Naive B cell (primary cell): ENCODE results near the gene DOCK4. TPM values are rescaled to one million over a fixed set of nuclear protein-coding genes. Genes with fewer than 3 reads are reported as not detected.

Experiments used
- ATAC-seq, 2 donors: fragments of 150-1000 bp; cut with Tn5 transposase; 2 replicates each; pipeline ENCODE4 v1.10.0; 2021; ENCODE audit warnings: low read depth in 2 of 2, mild to moderate bottlenecking in 2 of 2, moderate library complexity in 2 of 2
- DNase-seq: peaks from one replicate; pipeline ENCODE4 v3.0.0; 2022
- H3K27ac Mint-ChIP-seq, 6 donors: one replicate each; pipeline ENCODE4 v1.8.0; 2020 to 2022; ENCODE audit warnings: mild to moderate bottlenecking in 6 of 6, mixed read lengths in 6 of 6, moderate library complexity in 5 of 6, inconsistent platforms in 2 of 6
- H3K27me3 Mint-ChIP-seq, 3 donors: one replicate each; pipeline ENCODE4 v1.8.0; 2021 to 2022; ENCODE audit warnings: mixed read lengths in 3 of 3, mild to moderate bottlenecking in 1 of 3
- H3K36me3 Mint-ChIP-seq, 2 donors: one replicate each; pipeline ENCODE4 v1.8.0; 2020 to 2022; ENCODE audit warnings: mixed read lengths in 2 of 2, inconsistent platforms in 1 of 2, mild to moderate bottlenecking in 1 of 2
- H3K4me1 Mint-ChIP-seq, 3 donors: one replicate each; pipeline ENCODE4 v1.8.0; 2020 to 2022; ENCODE audit warnings: mixed read lengths in 3 of 3, inconsistent platforms in 1 of 3, mild to moderate bottlenecking in 1 of 3, moderate library complexity in 1 of 3
- H3K4me3 Mint-ChIP-seq, 8 donors: one replicate each; pipeline ENCODE4 v1.8.0; 2020 to 2022; ENCODE audit warnings: mild to moderate bottlenecking in 8 of 8, mixed read lengths in 8 of 8, moderate library complexity in 8 of 8, inconsistent platforms in 2 of 8
- H3K9me3 Mint-ChIP-seq, 7 donors: one replicate each; pipeline ENCODE4 v1.8.0; 2020 to 2022; ENCODE audit warnings: mixed read lengths in 7 of 7, mild to moderate bottlenecking in 5 of 7, inconsistent platforms in 2 of 7, moderate library complexity in 1 of 7
- polyA plus RNA-seq, 6 donors: library from polyadenylated mRNA; unstranded; fragments of 300-500 nt; fragmentation: Illumina TruSeq; gene quantifications; one replicate each; pipeline ENCODE4 v1.2.3, GENCODE V29; 2021; ENCODE audit warnings: low read depth in 6 of 6

DOCK4 gene
- polyA plus RNA-seq, 6 donors from 2014 or later, result 0.16 to 0.55 (median 0.28) TPM; not detected in 3

DNA sequence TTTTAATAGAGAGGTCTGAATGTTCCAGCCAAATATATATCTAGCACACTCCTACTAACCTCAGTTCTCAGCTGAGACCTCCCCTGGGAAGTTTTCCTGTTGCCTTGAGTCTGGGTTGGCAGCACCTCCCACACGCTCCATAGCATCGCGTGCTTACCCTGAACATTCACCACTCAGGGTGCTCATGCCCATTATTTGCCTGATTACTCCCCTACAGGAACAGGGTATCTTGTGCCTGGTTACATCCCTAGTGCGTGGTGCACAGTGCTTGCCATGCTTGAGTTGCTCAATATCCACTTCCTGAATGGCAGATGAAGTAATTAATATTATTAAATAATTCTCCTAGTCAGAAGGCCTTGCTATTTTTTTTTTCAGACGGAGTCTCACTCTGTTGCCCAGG is 374.0 kb downstream of the DOCK4 start:
- H3K27me3 Mint-ChIP-seq, result no peaks in the 10 kb centered on the region
- no peaks in the 10 kb centered on the region for H3K36me3 Mint-ChIP-seq
- H3K4me1 Mint-ChIP-seq, result no peaks in the 10 kb centered on the region
- H3K27ac Mint-ChIP-seq, result no peak overlapping the region
- no peak for DNase-seq
- no peak overlapping the region for H3K4me3 Mint-ChIP-seq
- ATAC-seq, result no peak
- H3K9me3 Mint-ChIP-seq, result peaks cover 0 to 11% (median 4%) of the 10 kb centered on the region in 7 donors

DNA sequence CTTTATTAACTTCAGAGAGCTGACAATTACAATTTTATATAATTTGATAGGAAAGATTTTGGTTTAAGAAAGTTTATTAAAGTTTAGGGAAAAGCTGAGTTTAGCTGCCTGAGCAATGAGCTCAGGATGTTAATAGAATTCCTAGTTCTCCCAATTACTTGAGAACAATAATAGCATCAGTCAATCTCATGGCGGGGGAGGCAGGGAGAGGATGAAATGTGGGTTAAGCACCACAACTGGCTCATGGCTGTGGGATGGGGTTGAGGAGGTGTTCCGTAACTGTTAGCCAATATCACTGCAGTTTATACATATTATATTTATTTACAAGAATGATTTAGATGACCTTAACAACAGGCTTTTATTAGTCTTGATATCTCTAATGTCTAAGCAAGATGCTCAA is 377.0 kb downstream of the DOCK4 start:
- H3K27ac Mint-ChIP-seq, result no peak overlapping the region
- DNase-seq (no peak), ATAC-seq (no peak)
- peaks cover 0 to 11% (median 4%) of the 10 kb centered on the region in 7 donors for H3K9me3 Mint-ChIP-seq
- H3K27me3 Mint-ChIP-seq, result no peaks in the 10 kb centered on the region
- H3K36me3 Mint-ChIP-seq, result no peaks in the 10 kb centered on the region
- no peak overlapping the region for H3K4me3 Mint-ChIP-seq
- no peaks in the 10 kb centered on the region for H3K4me1 Mint-ChIP-seq

GRCh38 chr7:111827863-111828504 is 378.2 kb downstream of the DOCK4 start:
- Mint-ChIP-seq H3K4me3 (no peak overlapping the region), H3K4me1 (no peaks in the 10 kb centered on the region), H3K36me3 (no peaks in the 10 kb centered on the region), H3K27ac (no peak overlapping the region), H3K27me3 (no peaks in the 10 kb centered on the region), H3K9me3 (peaks cover 0 to 11% (median 4%) of the 10 kb centered on the region in 7 donors)
- DNase-seq (no peak), ATAC-seq (no peak)

- Mint-ChIP-seq H3K27me3 (no peaks in the 10 kb centered on the region), H3K36me3 (no peaks in the 10 kb centered on the region), H3K4me3 (no peak overlapping the region), H3K9me3 (peaks cover 0 to 10% (median 0%) of the 10 kb centered on the region in 7 donors), H3K4me1 (no peaks in the 10 kb centered on the region), H3K27ac (no peak overlapping the region)
- ATAC-seq (no peak), DNase-seq (no peak)
Observed at GRCh38 chr7:111825046-111825445, 381.2 kb downstream of the DOCK4 start.

DNA sequence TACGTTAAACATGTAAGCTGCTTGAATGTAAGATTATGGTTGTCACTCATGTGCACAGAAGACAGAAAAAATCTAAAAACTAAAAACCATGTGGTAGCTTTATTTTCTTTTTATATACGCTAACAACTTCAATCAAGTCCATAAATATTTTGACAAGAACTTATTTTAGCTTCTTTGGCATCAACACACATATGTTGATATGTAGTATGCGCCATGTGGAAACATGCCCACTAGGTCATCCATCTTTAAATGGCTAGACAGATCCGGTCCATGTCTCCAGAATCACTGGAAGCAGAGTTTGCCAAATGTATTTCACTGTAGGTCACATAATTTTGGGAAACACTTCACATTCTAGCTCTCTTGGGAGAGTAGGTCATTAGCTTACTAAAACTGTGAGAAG is 382.4 kb downstream of the DOCK4 start:
- Mint-ChIP-seq H3K27me3 (no peaks in the 10 kb centered on the region), H3K27ac (no peak overlapping the region), H3K9me3 (peaks cover 0 to 10% (median 0%) of the 10 kb centered on the region in 7 donors), H3K4me3 (no peak overlapping the region), H3K4me1 (no peaks in the 10 kb centered on the region), H3K36me3 (no peaks in the 10 kb centered on the region)
- DNase-seq (no peak), ATAC-seq (no peak)

GRCh38 chr7:111821046-111821445 is 385.2 kb downstream of the DOCK4 start:
- DNase-seq, result no peak
- H3K36me3 Mint-ChIP-seq, result no peaks in the 10 kb centered on the region
- no peak overlapping the region for H3K4me3 Mint-ChIP-seq
- no peaks in the 10 kb centered on the region for H3K27me3 Mint-ChIP-seq
- no peaks in the 10 kb centered on the region for H3K4me1 Mint-ChIP-seq
- H3K27ac Mint-ChIP-seq, result no peak overlapping the region
- H3K9me3 Mint-ChIP-seq, result peaks cover 0 to 6% (median 0%) of the 10 kb centered on the region in 7 donors
- ATAC-seq, result no peak

DNA sequence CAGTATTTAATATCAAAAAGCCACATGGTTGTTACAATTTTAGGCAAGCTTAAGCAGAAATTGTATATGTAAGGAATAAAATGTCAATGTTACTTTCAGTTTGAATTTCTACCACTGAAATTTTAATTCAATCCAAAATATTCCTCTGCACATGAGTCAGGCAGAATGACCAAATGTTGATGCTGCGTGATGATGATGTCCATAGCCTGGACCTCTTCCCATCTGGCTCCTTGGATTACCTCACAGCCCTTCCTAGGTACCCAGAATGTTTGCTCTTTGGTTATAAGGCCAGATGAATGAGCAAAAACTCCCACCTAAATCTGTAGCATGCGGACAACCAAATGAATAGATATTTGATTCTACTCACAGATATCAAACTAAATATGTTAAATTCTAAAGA is 385.6 kb downstream of the DOCK4 start:
- H3K36me3 Mint-ChIP-seq, result no peaks in the 10 kb centered on the region
- DNase-seq (no peak), ATAC-seq (no peak)
- H3K27me3 Mint-ChIP-seq, result no peaks in the 10 kb centered on the region
- peaks cover 0 to 2% (median 0%) of the 10 kb centered on the region in 7 donors for H3K9me3 Mint-ChIP-seq
- H3K27ac Mint-ChIP-seq, result no peak overlapping the region
- no peaks in the 10 kb centered on the region for H3K4me1 Mint-ChIP-seq
- H3K4me3 Mint-ChIP-seq, result no peak overlapping the region

- Mint-ChIP-seq H3K4me1 (no peaks in the 10 kb centered on the region), H3K27ac (no peak overlapping the region), H3K4me3 (no peak overlapping the region), H3K9me3 (peaks cover 0 to 2% (median 0%) of the 10 kb centered on the region in 7 donors), H3K27me3 (no peaks in the 10 kb centered on the region), H3K36me3 (no peaks in the 10 kb centered on the region)
- ATAC-seq (no peak), DNase-seq (no peak)
Observed at GRCh38 chr7:111820121-111820520, 386.1 kb downstream of the DOCK4 start.

DNA sequence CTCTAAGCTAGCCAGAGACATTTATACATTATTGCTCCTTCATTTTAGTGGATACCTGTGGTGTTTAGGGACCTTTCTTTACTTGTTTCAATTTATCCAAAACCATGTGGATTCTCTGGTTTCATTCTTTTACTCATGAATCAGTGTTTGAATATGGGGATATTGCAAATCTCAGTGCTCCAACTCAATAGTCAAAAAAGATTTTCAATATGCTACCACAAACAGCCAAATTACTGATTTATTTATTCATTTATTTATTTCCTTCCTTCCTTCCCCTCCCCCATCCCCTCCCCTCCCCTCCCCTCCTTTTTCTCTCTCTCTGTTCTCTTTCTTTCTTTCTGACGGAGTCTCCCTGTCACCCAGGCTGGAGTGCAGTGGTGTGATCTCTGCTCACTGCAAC is 390.8 kb downstream of the DOCK4 start:
- H3K36me3 Mint-ChIP-seq, result no peaks in the 10 kb centered on the region
- no peaks in the 10 kb centered on the region for H3K4me1 Mint-ChIP-seq
- no peak for ATAC-seq
- DNase-seq, result no peak
- no peak overlapping the region for H3K4me3 Mint-ChIP-seq
- no peaks in the 10 kb centered on the region for H3K27me3 Mint-ChIP-seq
- H3K27ac Mint-ChIP-seq, result no peak overlapping the region
- H3K9me3 Mint-ChIP-seq, result no peaks in the 10 kb centered on the region

GRCh38 chr7:111813306-111813705 is 392.9 kb downstream of the DOCK4 start:
- H3K9me3 Mint-ChIP-seq, result no peaks in the 10 kb centered on the region
- H3K4me1 Mint-ChIP-seq, result no peaks in the 10 kb centered on the region
- H3K27me3 Mint-ChIP-seq, result no peaks in the 10 kb centered on the region
- H3K36me3 Mint-ChIP-seq, result no peaks in the 10 kb centered on the region
- no peak for ATAC-seq
- no peak overlapping the region for H3K4me3 Mint-ChIP-seq
- H3K27ac Mint-ChIP-seq, result no peak overlapping the region
- DNase-seq, result no peak

- H3K9me3 Mint-ChIP-seq, result peaks cover 6 to 27% (median 17%) of the 10 kb centered on the region in 7 donors
- no peaks in the 10 kb centered on the region for H3K27me3 Mint-ChIP-seq
- DNase-seq, result no peak
- H3K27ac Mint-ChIP-seq, result no peak overlapping the region
- no peak for ATAC-seq
- no peaks in the 10 kb centered on the region for H3K4me1 Mint-ChIP-seq
- no peak overlapping the region for H3K4me3 Mint-ChIP-seq
- peaks cover 0 to 11% of the 10 kb centered on the region in 2 donors for H3K36me3 Mint-ChIP-seq
Observed at GRCh38 chr7:111806232-111806631, 400.0 kb downstream of the DOCK4 start.

GRCh38 chr7:111803015-111803758 is 403.0 kb downstream of the DOCK4 start:
- DNase-seq (no peak), ATAC-seq (no peak)
- Mint-ChIP-seq H3K9me3 (peaks cover 20 to 56% (median 38%) of the 10 kb centered on the region in 7 donors), H3K36me3 (peaks cover 6 to 15% of the 10 kb centered on the region in 2 donors), H3K27ac (no peak overlapping the region), H3K4me3 (no peak overlapping the region), H3K4me1 (no peaks in the 10 kb centered on the region), H3K27me3 (no peaks in the 10 kb centered on the region)

GRCh38 chr7:111802194-111802772 is 403.9 kb downstream of the DOCK4 start:
- Mint-ChIP-seq H3K4me3 (no peak overlapping the region), H3K36me3 (peaks cover 6 to 15% of the 10 kb centered on the region in 2 donors), H3K9me3 (peaks cover 20 to 65% (median 46%) of the 10 kb centered on the region in 7 donors), H3K27ac (no peak overlapping the region), H3K4me1 (no peaks in the 10 kb centered on the region), H3K27me3 (no peaks in the 10 kb centered on the region)
- DNase-seq (no peak), ATAC-seq (no peak)

DNA sequence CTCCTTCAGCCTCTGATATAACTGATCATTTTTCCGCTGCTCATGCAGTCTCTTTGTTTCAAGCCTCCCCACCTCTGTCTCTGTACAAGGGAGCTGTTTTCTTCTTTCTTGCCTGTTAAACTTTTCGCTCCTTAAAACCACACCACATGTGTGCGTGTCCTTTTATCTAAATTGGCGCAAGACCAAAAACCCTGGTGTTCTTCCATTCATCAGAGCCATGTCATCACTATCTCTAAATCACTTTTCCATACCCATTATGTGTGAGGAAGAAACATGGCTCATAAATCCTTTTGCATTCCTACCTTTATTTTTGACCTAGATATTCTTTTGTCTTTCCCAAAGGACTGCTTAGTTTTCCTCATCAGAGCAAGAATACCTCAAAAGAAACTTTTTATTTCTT is 404.9 kb downstream of the DOCK4 start:
- no peak overlapping the region for H3K4me3 Mint-ChIP-seq
- peaks cover 6 to 15% of the 10 kb centered on the region in 2 donors for H3K36me3 Mint-ChIP-seq
- H3K9me3 Mint-ChIP-seq, result peaks cover 20 to 75% (median 53%) of the 10 kb centered on the region in 7 donors

More for the DNA sequence above, 404.9 kb downstream of the DOCK4 start:
- Mint-ChIP-seq H3K27ac (no peak overlapping the region), H3K4me1 (no peaks in the 10 kb centered on the region), H3K27me3 (no peaks in the 10 kb centered on the region)
- DNase-seq (no peak), ATAC-seq (no peak)
